H1 (cell line): ENCODE results near the gene OTX2. TPM values are rescaled to one million over a fixed set of nuclear protein-coding genes. Genes with fewer than 3 reads are reported as not detected.

Experiments used
- CTCF ChIA-PET: fragments of 300-600 bp; sonication (Branson Sonifier 250); formaldehyde crosslinking; loops from one replicate; lab custom pipeline; 2021; ENCODE audit not compliant: partially characterized antibody; lab: Charles Lee
- POLR2A ChIA-PET: fragments of 300-600 bp; sonication (Branson Sonifier 250); formaldehyde crosslinking; loops from one replicate; lab custom pipeline; 2021; ENCODE audit warnings: inconsistent platforms; ENCODE audit not compliant: partially characterized antibody; lab: Charles Lee
- DNase-seq, 2 experiments: peaks; one replicate each; pipeline versions ENCODE4 v3.0.0 to v3.0.0-alpha.2; 2010 to 2022; ENCODE audit warnings: low spot score in 2 of 2, low read depth in 1 of 2, mixed read lengths in 1 of 2
- FAIRE-seq: peaks from 2 replicates; lab custom pipeline; 2011; peaks lifted over from hg19 to GRCh38; lab: Jason Lieb, UNC
- H2AFZ ChIP-seq: 2 replicates; pipeline ENCODE4 v1.8.1; 2012; ENCODE audit warnings: low read length, inconsistent platforms
- H2AK5ac ChIP-seq: 2 replicates; pipeline ENCODE4 v1.6.1; 2013; ENCODE audit warnings: low read depth, low read length
- H2BK120ac ChIP-seq: replicated peaks from 2 replicates; pipeline ENCODE3; 2013; ENCODE audit warnings: low read depth, low read length, inconsistent platforms
- H2BK12ac ChIP-seq: 2 replicates; pipeline ENCODE4 v1.6.1; 2013; ENCODE audit warnings: low read depth, low read length
- H2BK15ac ChIP-seq: 2 replicates; pipeline ENCODE4 v1.6.1; 2013; ENCODE audit warnings: low read length
- H2BK20ac ChIP-seq: 2 replicates; pipeline ENCODE4 v1.6.1; 2013; ENCODE audit warnings: low read length
- H2BK5ac ChIP-seq: 2 replicates; pipeline ENCODE4 v1.6.1; 2013; ENCODE audit warnings: low read depth, low read length
- H3K14ac ChIP-seq: 2 replicates; pipeline ENCODE4 v1.6.1; 2013; ENCODE audit warnings: inconsistent platforms; ENCODE audit not compliant: insufficient read length
- H3K18ac ChIP-seq: 2 replicates; pipeline ENCODE4 v1.6.1; 2013; ENCODE audit warnings: low read length; ENCODE audit errors: extremely low read depth
- H3K23ac ChIP-seq: 2 replicates; pipeline ENCODE4 v1.6.1; 2013; ENCODE audit warnings: inconsistent platforms; ENCODE audit not compliant: insufficient read length
- H3K23me2 ChIP-seq: 2 replicates; pipeline ENCODE4 v1.6.1; 2013; ENCODE audit warnings: low read depth, low read length
- H3K27ac ChIP-seq: 2 replicates; pipeline ENCODE4 v1.6.1; 2011; ENCODE audit warnings: low read depth, low read length, inconsistent platforms
- H3K27me3 ChIP-seq, 4 experiments: replicated peaks in 1 of 4; 1 replicate in 1 of 4; 2 replicates in 3 of 4; pipeline versions ENCODE4 v1.6.1 to v1.8.1; 2011 to 2013; ENCODE audit warnings: low read length in 3 of 4, mild to moderate bottlenecking in 3 of 4, inconsistent platforms in 2 of 4, mixed read lengths in 2 of 4, moderate library complexity in 1 of 4; ENCODE audit not compliant: control insufficient read depth in 3 of 4, insufficient read depth in 3 of 4; ENCODE audit errors: extremely low read depth in 1 of 4
- H3K36me3 ChIP-seq, 4 experiments: 2 replicates each; pipeline versions ENCODE4 v1.6.1 to v1.8.1; 2011 to 2013; ENCODE audit warnings: mild to moderate bottlenecking in 4 of 4, low read length in 3 of 4, moderate library complexity in 2 of 4, control low read depth in 1 of 4, inconsistent platforms in 1 of 4; ENCODE audit not compliant: insufficient read depth in 4 of 4, control insufficient read depth in 2 of 4
- H3K4ac ChIP-seq: replicated peaks from 2 replicates; pipeline ENCODE3; 2013; ENCODE audit warnings: low read length, low read depth, mixed read lengths, inconsistent platforms; ENCODE audit not compliant: insufficient read length
- H3K4me1 ChIP-seq, 4 experiments: replicated peaks in 1 of 4; 1 replicate in 1 of 4; 2 replicates in 3 of 4; pipeline versions ENCODE4 v1.6.1 to v1.8.1; 2011 to 2013; ENCODE audit warnings: low read length in 3 of 4, inconsistent platforms in 2 of 4, mixed read lengths in 1 of 4; ENCODE audit not compliant: insufficient read depth in 4 of 4, control insufficient read depth in 3 of 4
- H3K4me2 ChIP-seq, 2 experiments: 2 replicates each; pipeline versions ENCODE4 v1.6.1 to v1.8.1; 2011 to 2013; ENCODE audit warnings: low read depth in 2 of 2, low read length in 2 of 2, control low read depth in 1 of 2, inconsistent platforms in 1 of 2, mild to moderate bottlenecking in 1 of 2; ENCODE audit not compliant: insufficient read depth in 1 of 2
- H3K4me3 ChIP-seq, 4 experiments: fragments of 200-600, 300-600 bp in 1 of 4; sonication (generic), shearing (Covaris generic), sonication (Bioruptor Twin) in 1 of 4; 2 replicates each; pipeline versions ENCODE4 v1.5.1 to v1.8.1; 2011 to 2016; ENCODE audit warnings: low read length in 4 of 4, low read depth in 3 of 4, control low read depth in 2 of 4, inconsistent platforms in 2 of 4, mild to moderate bottlenecking in 2 of 4, mixed read lengths in 1 of 4, moderate library complexity in 1 of 4; ENCODE audit not compliant: insufficient read depth in 2 of 4; ENCODE audit errors: extremely low read depth in 1 of 4
- H3K56ac ChIP-seq: replicated peaks from 2 replicates; pipeline ENCODE3; 2013; ENCODE audit warnings: low read depth, mild to moderate bottlenecking, mixed read lengths, low read length, inconsistent platforms; ENCODE audit not compliant: insufficient read length
- H3K79me1 ChIP-seq: 2 replicates; pipeline ENCODE4 v1.6.1; 2013; ENCODE audit warnings: low read depth, low read length, control low read depth
- H3K79me2 ChIP-seq, 2 experiments: 2 replicates each; pipeline versions ENCODE4 v1.6.1 to v1.8.1; 2012 to 2013; ENCODE audit warnings: low read length in 2 of 2, mild to moderate bottlenecking in 2 of 2, inconsistent platforms in 1 of 2; ENCODE audit not compliant: insufficient read depth in 2 of 2, control insufficient read depth in 1 of 2
- H3K9ac ChIP-seq, 4 experiments: replicated peaks in 1 of 4; 1 replicate in 1 of 4; 2 replicates in 3 of 4; pipeline versions ENCODE4 v1.6.1 to v1.8.1; 2011 to 2013; ENCODE audit warnings: low read depth in 3 of 4, low read length in 3 of 4, control low read depth in 2 of 4, mild to moderate bottlenecking in 2 of 4, moderate library complexity in 2 of 4, inconsistent platforms in 1 of 4; ENCODE audit errors: extremely low read depth in 1 of 4
- H3K9me3 ChIP-seq, 2 experiments: 2 replicates each; pipeline versions ENCODE4 v1.6.1 to v1.8.1; 2012 to 2013; ENCODE audit warnings: mild to moderate bottlenecking in 2 of 2, moderate library complexity in 2 of 2, control low read depth in 1 of 2, inconsistent platforms in 1 of 2, low read depth in 1 of 2, low read length in 1 of 2, mixed read lengths in 1 of 2; ENCODE audit not compliant: insufficient read depth in 2 of 2
- H4K20me1 ChIP-seq, 2 experiments: replicated peaks in 1 of 2; 2 replicates each; pipeline versions ENCODE3 to v1.8.1; 2011 to 2013; ENCODE audit warnings: inconsistent platforms in 2 of 2, low read length in 2 of 2, mild to moderate bottlenecking in 1 of 2; ENCODE audit not compliant: insufficient read depth in 2 of 2, control insufficient read depth in 1 of 2
- H4K5ac ChIP-seq: 2 replicates; pipeline ENCODE4 v1.6.1; 2013; ENCODE audit warnings: low read length, low read depth, mixed read lengths, inconsistent platforms; ENCODE audit not compliant: insufficient read length
- H4K8ac ChIP-seq: 2 replicates; pipeline ENCODE4 v1.8.0; 2013; ENCODE audit warnings: mild to moderate bottlenecking, moderate library complexity, low read length, inconsistent platforms; ENCODE audit not compliant: insufficient read depth; ENCODE audit errors: extremely low read depth
- H4K91ac ChIP-seq: replicated peaks from 2 replicates; pipeline ENCODE3; 2013; ENCODE audit warnings: low read length, mixed read lengths, inconsistent platforms; ENCODE audit not compliant: insufficient read length
- BRCA1 ChIP-seq: IDR thresholded peaks from 2 replicates; pipeline ENCODE4 v1.6.1; 2012; ENCODE audit warnings: low read depth, low read length, improper control_type of control experiment
- CTCF ChIP-seq, 3 experiments: IDR thresholded peaks; 1 replicate in 2 of 3; 2 replicates in 1 of 3; pipeline versions ENCODE4 v1.5.1 to v1.6.1; 2011; ENCODE audit warnings: low read length in 3 of 3, mild to moderate bottlenecking in 3 of 3, inconsistent platforms in 2 of 3, low read depth in 1 of 3, moderate library complexity in 1 of 3; ENCODE audit not compliant: insufficient read depth in 1 of 3; ENCODE audit errors: control extremely low read depth in 1 of 3
- POLR2A ChIP-seq, 2 experiments: IDR thresholded peaks; 1 replicate in 1 of 2; 2 replicates in 1 of 2; pipeline ENCODE4 v1.6.1; 2011; ENCODE audit warnings: low read depth in 2 of 2, low read length in 2 of 2, mild to moderate bottlenecking in 2 of 2; ENCODE audit errors: control extremely low read depth in 1 of 2
- RXRA ChIP-seq: IDR thresholded peaks from 2 replicates; pipeline ENCODE4 v1.6.1; 2011; ENCODE audit warnings: low read depth, mild to moderate bottlenecking, low read length, moderate library complexity; ENCODE audit not compliant: insufficient read depth
- WGBS, 2 experiments: shearing (Covaris generic) in 1 of 2; methylation state at CpG; one replicate each; pipeline versions ENCODE4 v1.1.6 to v1.1.7; 2013 to 2015; ENCODE audit warnings: low lambda C conversion rate in 2 of 2, mixed read lengths in 2 of 2, inconsistent platforms in 1 of 2, low coverage in 1 of 2, missing lambda C conversion rate in 1 of 2; ENCODE audit not compliant: insufficient replicate concordance in 2 of 2, insufficient coverage in 1 of 2, insufficient read length in 1 of 2; ENCODE audit errors: extremely low coverage in 1 of 2, missing lambda C conversion rate in 1 of 2; 5-methylcytosine and 5-hydroxymethylcytosine counted together
- polyA plus RNA-seq, 7 experiments: library from polyadenylated mRNA; depleted of rRNA in 3 of 7; stranded (reverse) in 5 of 7; unstranded in 2 of 7; fragments of >200 nt in 5 of 7; fragments of 200-250 nt in 2 of 7; gene quantifications; 1 replicate in 5 of 7; 2 replicates in 1 of 7; 4 replicates in 1 of 7; pipeline versions ENCODE4 v1.2.1 to v1.2.3, GENCODE V29; 2011 to 2013; ENCODE audit warnings: missing spikeins in 2 of 7, mixed read lengths in 2 of 7
- total RNA-seq: library from RNA; stranded (reverse); fragmentation: NEBNext Ultra II Directional; extraction: Animal tissue kit (Norgen Biotek cat#: 25700); gene quantifications from 2 replicates; pipeline ENCODE4 v1.2.1, GENCODE V29; 2021

OTX2 gene
- total and polyA plus RNA-seq, 2 of the 8 experiments (the other 6 are each of a cell fraction or from before 2014, with no cell fraction given), result 33.9 to 155 TPM

DNA sequence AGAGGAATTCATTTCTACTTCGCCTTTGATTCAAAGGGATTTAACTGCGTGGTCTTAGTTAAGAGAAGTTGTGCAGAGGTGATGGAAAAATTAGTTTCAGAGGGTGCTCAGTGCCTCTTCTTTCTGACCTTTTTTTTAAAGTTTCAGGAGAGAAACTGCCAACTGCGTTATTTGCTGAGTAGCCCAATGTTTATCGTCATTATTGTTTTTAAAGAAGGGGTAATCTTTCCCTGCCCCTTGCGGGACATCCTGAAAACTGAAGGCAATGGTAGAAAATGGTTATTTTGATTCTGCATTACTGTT, 11.0 kb downstream of the OTX2 start:
- Histone ChIP-seq H3K36me3 (peaks cover 26 to 45% (median 35%) of the 10 kb centered on the region in 4 experiments), H3K23ac (no peak overlapping the region), H4K91ac (no peak overlapping the region), H3K9me3 (no peaks in the 10 kb centered on the region), H3K23me2 (peaks cover 35% of the 10 kb centered on the region), H2BK20ac (no peak overlapping the region), H4K20me1 (peaks cover 15 to 26% of the 10 kb centered on the region in 2 experiments), H2AFZ (no peak overlapping the region), H4K5ac (no peak overlapping the region), H3K4ac (no peak overlapping the region), H3K56ac (no peak overlapping the region), H2BK15ac (no peak overlapping the region), H2BK5ac (peak overlapping the region; percentile 36; the same call in 1 of the 2 replicates), H2BK120ac (no peak overlapping the region), H2BK12ac (peak overlapping the region; percentile 77), H3K27ac (no peak overlapping the region), H3K79me1 (peaks cover 7% of the 10 kb centered on the region; the same call in 1 of the 2 replicates), H4K8ac (no peak overlapping the region), H3K9ac (peak overlapping the region in 1 of 4 experiments; percentile 2; a peak in 1 of 7 replicates), H3K4me2 (peak overlapping the region; percentile 87 to 92), H3K27me3 (peaks cover 2 to 49% (median 36%) of the 10 kb centered on the region in 4 experiments), H3K4me1 (peaks cover 24 to 41% (median 29%) of the 10 kb centered on the region in 4 experiments; a peak in 6 of 7 replicates), H3K18ac (peak overlapping the region; percentile 17), H3K79me2 (peaks cover 14 to 40% of the 10 kb centered on the region in 2 experiments), H2AK5ac (no peak overlapping the region), H3K14ac (no peak overlapping the region), H3K4me3 (peak overlapping the region; percentile 27 to 83 (median 49); a peak in 7 of 8 replicates)
- FAIRE-seq, result no peak
- DNase-seq, result no peak
- TF ChIP-seq BRCA1 (no peak), POLR2A (IDR thresholded peaks at IDR 0.05; ENCODE audit: control extremely low read depth in 1 of 2, low read depth in 2 of 2, low read length in 2 of 2) (peak in 1 of 2 experiments; percentile 16; a peak in 1 of 3 replicates), RXRA (no peak), CTCF (IDR thresholded peaks at IDR 0.05; ENCODE audit: control extremely low read depth in 1 of 3, insufficient read depth in 1 of 3, low read depth in 1 of 3, low read length in 3 of 3) (no peak)
- ChIA-PET POLR2A (interaction anchor here (1.2 to 2.8 kb wide), 5 partner anchors 8 to 299 kb away, joined by 3 to 29 read pairs (median 5); no protein-coding TSS in a partner anchor), CTCF (interaction anchor here (1.4 to 1.5 kb wide), 2 partner anchors 140 to 252 kb away, joined by 3 to 4 read pairs; no protein-coding TSS in a partner anchor)
- WGBS, 2 experiments, result 2% methylated on average over 5 of the region's 5 CpGs; no CpG with 5 or more reads in 1 of the 2 experiments
